ENCODE data around the gene CEBPG. TPM values are rescaled to one million over a fixed set of nuclear protein-coding genes. Genes with fewer than 3 reads are reported as not detected.

CEBPG gene
- polyA plus RNA-seq, 5 donors = 17.6 to 25.0 (median 19.3) TPM

- no peak for DNase-seq
Measured at GRCh38 chr19:33418871-33419787, 45.6 kb downstream of the CEBPG start.

DNA sequence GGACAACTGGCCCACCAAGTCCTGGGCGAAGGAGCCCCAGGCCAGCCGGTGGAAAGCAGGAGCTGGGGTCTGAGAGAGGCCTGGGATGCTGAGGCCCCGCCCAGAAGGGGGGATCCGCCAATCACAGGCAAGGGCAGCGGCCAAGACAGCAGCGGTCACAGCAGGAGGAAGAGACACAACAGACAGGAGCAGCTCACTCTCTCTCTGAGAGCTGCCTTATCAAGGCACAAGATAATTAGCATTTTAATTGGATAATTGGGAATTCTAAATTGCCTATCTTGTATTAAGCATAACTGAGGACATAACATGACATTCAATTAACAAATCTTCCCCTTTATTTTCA lies 46.2 kb downstream of the CEBPG start:
- no peak for DNase-seq

DNA sequence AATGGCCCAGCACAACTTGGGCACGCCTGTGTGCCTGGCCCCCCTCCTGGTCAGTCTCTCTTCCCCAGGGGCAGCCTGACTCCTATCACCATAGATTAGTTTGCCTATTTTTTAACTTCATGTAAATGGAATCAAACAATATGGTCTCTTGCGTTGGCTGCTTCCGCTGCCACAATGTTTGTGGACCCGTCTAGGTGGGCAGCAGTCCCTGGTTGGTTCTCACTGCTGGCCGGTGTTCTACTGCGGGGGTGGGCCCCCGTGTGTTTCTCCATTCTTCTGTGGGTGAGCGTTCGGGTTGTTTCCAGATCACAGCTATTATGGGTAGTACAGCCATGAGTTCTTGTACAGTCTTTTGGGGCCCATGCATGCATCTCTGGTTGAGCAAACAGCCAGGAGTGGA lies 47.3 kb downstream of the CEBPG start:
- no peak for DNase-seq

GRCh38 chr19:33421368-33421767 lies 47.9 kb downstream of the CEBPG start:
- no peak for DNase-seq

DNA sequence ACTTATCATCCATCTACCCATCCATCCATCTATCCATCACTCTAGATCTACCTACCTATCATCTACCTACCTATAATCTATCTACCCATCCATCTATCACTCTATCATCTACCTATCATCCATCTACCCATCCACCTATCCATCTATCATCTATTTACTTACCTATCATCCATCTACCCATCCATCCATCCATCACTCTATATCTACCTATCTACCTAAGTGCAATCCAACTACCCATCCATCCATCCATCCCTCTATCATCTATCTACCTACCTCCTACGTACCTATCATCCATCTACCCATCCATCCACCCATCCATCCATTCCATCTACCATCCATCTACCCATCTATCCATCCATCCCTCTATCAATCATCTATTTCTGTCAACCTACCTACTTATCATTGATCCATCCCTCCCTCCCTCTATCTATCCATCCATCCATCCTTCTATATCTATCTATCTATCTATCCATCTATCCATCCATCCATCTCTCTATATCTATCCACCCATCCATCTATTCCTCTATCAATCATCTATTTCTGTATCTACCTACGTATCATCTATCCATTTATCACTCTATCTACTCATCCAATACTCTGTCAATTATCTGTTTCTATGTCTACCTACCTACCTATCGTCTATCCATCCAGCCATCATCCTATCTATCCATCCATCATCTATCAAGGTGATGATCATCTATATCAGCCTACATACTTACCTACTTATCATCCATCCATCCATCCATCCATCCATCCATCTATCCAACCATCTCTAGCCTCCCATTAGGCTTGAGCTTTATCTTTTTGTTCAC lies 49.1 kb downstream of the CEBPG start:
- no peak for DNase-seq

DNA sequence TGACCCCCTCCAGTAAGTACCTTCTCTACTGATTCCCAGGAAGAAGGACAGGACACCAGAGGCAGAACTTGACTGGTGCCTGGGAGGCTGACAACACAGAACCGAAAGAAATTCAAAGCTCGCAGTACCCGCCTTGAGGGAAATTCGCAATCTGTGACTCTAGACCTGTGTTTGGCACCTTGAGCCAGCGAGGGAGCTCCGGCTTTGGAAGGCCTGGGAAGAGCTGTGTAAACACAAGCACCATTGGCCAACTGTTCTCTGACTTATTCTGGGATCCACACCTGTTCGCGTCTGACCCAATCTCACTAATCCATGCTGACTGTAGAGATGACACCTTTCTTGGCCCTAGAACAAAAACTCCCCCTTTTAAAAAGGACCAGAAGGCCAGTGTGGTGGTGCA lies 50.7 kb downstream of the CEBPG start:
- DNase-seq = no peak

DNA sequence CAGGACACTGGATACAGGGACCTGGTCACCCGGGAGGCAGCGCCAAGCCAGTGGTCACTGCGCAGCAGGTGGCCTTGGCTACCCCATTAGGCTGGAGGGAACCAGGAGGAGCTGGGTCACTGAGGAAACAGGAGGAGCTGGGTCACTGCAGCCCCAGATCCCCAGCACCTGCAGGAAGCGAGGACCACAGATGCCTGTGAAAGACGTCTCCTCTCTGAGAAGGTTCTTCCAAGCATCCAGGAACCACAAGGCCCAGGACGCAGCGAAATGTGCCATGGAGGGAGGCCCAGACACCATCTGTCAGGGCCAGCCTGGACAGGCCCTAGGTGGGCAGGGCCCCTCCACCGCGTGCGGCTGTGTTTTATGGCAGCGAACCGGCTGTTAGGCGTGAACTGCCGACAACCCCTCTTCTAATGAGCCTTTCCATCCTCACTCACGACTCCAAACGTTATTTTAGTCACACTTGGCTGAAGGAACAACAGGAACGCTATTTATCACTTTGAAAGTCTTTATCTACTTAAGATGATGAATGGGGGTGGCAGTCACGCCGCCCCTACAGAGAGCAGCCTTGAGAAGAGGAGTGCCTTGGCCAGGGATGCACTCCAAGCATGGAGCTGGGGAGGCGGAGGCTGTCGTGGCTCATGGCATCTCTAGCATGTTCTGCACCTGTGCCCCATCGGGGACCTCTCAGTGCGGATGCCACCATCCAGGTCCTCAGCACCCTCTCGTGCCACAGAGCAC lies 53.3 kb downstream of the CEBPG start:
- no peak for DNase-seq

DNA sequence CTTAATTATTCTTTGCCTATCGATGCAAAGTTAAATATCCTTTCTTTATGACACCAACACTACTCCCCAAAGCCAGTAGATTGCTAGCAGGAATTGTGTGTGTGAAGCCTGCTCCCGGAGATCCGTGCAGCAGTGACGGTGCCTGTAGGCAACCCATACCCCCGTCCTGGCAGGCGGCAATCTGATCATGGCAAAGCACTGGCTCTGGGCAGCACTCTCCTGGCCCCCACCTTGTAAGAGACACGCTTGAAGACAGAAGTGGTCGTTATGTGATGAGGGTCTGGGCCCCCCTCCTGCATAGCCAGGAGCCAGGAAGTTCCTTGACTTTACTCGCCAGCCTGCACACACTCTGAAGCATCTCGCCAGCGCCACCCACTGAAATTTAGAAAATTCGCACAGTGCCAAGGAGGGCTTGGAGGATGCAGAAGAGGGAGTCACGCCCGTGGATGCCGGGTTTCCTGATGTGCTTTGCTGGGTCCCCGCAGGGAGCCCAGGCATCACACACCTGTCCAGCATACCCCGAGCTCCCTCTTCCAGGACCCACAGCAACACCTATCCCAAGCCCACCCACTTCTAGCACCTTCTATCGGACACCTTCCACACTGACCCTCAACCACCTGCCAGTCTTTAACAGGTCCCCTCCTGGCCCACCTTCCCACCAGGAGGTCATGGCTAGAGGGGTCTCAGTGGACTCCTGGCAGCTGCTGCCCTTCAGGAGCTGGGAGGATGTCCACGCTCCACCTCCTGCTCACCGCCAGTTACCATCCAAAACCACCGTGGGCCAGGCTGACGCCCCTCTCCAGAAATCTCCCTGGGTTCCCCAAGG lies 54.5 kb downstream of the CEBPG start:
- DNase-seq = no peak

DNA sequence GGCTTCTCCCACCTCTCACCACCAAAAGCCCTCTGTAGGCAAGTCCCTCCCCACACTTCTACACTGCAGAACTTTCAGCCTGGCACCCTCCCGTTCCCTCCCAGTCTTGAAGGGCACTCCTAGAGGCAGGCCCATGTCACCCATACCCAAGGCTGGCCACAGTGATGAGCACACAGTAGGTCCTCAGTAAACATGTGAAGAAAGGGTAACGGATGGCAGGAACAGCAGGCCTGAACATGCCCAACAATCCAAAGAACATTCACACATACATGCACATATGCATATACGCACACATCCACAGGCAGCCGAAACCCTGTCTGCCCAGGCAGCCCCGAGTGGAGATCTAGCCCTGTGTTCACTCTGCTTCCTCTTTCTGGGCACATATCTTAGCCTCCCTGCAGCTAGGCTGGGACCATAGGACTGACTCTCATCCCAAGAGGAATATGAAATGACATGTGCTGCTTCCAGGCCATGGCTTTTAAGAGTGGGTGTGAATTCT lies 55.2 kb downstream of the CEBPG start:
- no peak for DNase-seq

DNA sequence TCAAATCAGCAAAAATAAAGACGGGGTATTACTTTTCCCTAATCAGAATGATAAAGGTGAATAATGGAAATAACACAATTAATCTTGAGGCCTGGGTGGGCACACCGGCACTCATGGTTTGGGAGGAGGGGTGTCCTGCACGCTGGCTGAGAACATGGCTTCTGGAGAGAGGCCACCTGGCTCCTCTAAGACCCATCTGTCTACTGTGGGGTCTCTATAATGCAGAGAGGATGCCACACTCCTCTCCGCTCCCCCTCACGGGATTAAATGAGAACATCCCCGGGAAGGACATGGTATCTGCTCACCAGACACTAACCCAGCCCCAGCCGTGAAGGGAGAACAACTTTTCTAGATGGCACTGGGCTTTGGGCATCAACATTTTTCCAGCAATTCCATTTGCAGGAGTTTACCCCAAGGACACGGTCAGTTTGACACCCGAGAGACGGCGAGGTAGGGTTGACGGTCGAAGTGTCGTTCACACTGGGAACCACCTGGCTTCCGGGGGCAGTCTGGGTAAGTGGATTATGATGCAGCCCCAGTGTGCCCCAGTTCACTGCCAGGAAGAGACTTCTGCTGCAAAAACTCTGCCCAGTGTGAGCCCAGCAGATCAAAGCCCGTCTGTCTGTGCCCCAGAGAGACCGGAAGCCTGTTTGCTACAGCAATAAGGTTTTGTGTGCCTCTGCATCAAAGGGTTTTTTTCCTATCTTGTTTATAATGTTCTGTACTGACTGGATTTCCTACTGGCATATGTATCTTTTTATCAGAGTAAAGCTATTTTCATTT lies 56.6 kb downstream of the CEBPG start:
- DNase-seq = no peak

- peak; percentile 34 to 59 for DNase-seq
Measured at GRCh38 chr19:33430674-33431277, 57.3 kb downstream of the CEBPG start.

DNA sequence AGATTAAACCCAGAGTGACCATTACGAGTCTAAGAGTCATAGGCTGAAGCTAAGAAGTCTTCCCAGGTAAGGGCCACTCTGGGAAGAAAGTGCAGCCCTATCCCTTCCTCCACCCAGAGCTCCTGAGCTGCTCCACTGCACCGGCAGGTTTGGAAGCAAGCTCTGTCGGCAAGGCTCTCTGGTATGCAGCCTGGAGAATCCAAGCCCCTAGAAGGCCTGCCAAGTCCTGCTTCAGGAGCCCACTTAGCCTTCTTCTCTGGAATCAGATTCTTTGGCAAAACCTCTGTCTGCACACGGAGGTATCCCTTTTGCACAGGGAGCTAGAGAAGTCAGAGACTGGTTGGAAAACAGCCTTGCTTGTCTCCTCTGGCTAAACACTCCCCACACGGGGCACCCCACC lies 58.5 kb downstream of the CEBPG start:
- no peak for DNase-seq

Other genes with a start within 250 kb of the CEBPG start
- gene WDR88, start 241.6 kb upstream of the CEBPG start, polyA plus RNA-seq (ENCODE audit: insufficient read depth in 1 of 5, insufficient read length in 5 of 5, low replicate concordance in 1 of 5) = 1 to 10 TPM in 4 of 5 donors, under 1 TPM in 1; 0.94 to 1.7 (median 1.3) TPM
- 10 to 100 TPM; 16.3 to 43.4 (median 25.5) TPM for gene LRP3, start 179.4 kb upstream of the CEBPG start, polyA plus RNA-seq (ENCODE audit: insufficient read depth in 1 of 5, insufficient read length in 5 of 5, low replicate concordance in 1 of 5)
- gene SLC7A10, start 147.9 kb upstream of the CEBPG start, polyA plus RNA-seq (ENCODE audit: insufficient read depth in 1 of 5, insufficient read length in 5 of 5, low replicate concordance in 1 of 5) = 1 to 10 TPM in 2 of 5 donors, under 1 TPM in 3; 0.34 to 1.4 (median 0.58) TPM
- gene CEBPA, start 71.2 kb upstream of the CEBPG start, polyA plus RNA-seq (ENCODE audit: insufficient read depth in 1 of 5, insufficient read length in 5 of 5, low replicate concordance in 1 of 5) = 10 to 100 TPM; 10.7 to 25.9 (median 14.2) TPM
- 10 to 100 TPM; 39.9 to 57.4 (median 43.1) TPM for gene PEPD, start 148.1 kb downstream of the CEBPG start, polyA plus RNA-seq (ENCODE audit: insufficient read depth in 1 of 5, insufficient read length in 5 of 5, low replicate concordance in 1 of 5)
- under 1 TPM in 2 of 5 donors, not detected in 3; 0.06 to 0.08 TPM for gene CHST8, start 248.2 kb downstream of the CEBPG start, polyA plus RNA-seq (ENCODE audit: insufficient read depth in 1 of 5, insufficient read length in 5 of 5, low replicate concordance in 1 of 5)